Astrocyte (in vitro differentiated cells and primary cell): ENCODE data around the gene LRPAP1.

Experiments used
- EZH2 ChIP-seq: IDR thresholded peaks from 2 replicates; pipeline ENCODE4 v1.6.1; 2012; ENCODE audit warnings: mild to moderate bottlenecking, low read length, inconsistent platforms; ENCODE audit not compliant: insufficient read depth
- TF ChIP-seq, protein P1 (sequence below): IDR thresholded peaks from 2 replicates; pipeline ENCODE4 v1.5.1; 2011; ENCODE audit warnings: low read depth, mild to moderate bottlenecking, inconsistent platforms, low read length, moderate library complexity; ENCODE audit not compliant: insufficient read depth

DNA sequence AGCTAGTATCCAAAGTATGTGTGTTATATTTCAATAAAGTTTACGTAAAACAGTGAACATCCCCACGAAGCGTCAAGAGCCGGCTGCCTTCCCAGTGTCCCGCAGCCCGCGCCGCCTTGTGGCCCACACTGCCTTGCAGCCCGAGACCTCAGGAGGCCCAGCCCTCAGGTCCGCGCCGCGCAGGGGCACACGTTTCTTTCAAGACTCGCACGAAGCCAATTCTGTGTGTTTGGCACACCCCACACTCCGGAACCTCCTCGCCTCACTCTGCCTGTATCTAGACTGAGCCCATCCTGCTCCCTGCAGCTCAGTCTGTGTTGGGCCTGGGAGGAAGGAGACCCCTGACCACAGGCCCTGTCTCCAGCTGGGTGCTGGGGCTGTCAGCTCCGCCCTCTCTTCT lies 5.8 kb downstream of the LRPAP1 start:
- TF ChIP-seq, protein P1, sequence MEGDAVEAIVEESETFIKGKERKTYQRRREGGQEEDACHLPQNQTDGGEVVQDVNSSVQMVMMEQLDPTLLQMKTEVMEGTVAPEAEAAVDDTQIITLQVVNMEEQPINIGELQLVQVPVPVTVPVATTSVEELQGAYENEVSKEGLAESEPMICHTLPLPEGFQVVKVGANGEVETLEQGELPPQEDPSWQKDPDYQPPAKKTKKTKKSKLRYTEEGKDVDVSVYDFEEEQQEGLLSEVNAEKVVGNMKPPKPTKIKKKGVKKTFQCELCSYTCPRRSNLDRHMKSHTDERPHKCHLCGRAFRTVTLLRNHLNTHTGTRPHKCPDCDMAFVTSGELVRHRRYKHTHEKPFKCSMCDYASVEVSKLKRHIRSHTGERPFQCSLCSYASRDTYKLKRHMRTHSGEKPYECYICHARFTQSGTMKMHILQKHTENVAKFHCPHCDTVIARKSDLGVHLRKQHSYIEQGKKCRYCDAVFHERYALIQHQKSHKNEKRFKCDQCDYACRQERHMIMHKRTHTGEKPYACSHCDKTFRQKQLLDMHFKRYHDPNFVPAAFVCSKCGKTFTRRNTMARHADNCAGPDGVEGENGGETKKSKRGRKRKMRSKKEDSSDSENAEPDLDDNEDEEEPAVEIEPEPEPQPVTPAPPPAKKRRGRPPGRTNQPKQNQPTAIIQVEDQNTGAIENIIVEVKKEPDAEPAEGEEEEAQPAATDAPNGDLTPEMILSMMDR, result no peak
- no peak for TF ChIP-seq EZH2
